Measurements from ENCODE around the gene C5orf58. TPM values are rescaled to one million over a fixed set of nuclear protein-coding genes. Genes with fewer than 3 reads are reported as not detected.

C5orf58 gene
- total RNA-seq, 2 experiments from 2014 or later: not detected

GRCh38 chr5:170285181-170285580, 52.4 kb downstream of the C5orf58 start:
- CTCF ChIA-PET: interaction anchor here (1.0 to 1.3 kb wide), 2 partner anchors 11 to 53 kb away, joined by 3 to 5 read pairs; no protein-coding TSS in a partner anchor
- POLR2A ChIA-PET: interaction anchor here (1.0 to 18.4 kb wide), 3 partner anchors 9 to 18 kb away, joined by 9 to 426 read pairs (median 84); partner anchors contain the start of gene LCP2
- Mint-ChIP-seq H3K4me3 (peak overlapping the region; percentile 77), H3K27ac (peak overlapping the region; percentile 96), H3K4me1 (ENCODE audit: low read depth) (peaks cover 94% of the 10 kb centered on the region), H3K27me3 (no peaks in the 10 kb centered on the region), H3K9me3 (no peaks in the 10 kb centered on the region), H3K36me3 (ENCODE audit: low read depth) (peaks cover 97% of the 10 kb centered on the region)
- Histone ChIP-seq H3K36me3 (ENCODE audit: insufficient read depth, low read length) (peaks cover 97% of the 10 kb centered on the region), H3K4me1 (ENCODE audit: insufficient read depth, low read length) (peaks cover 96% of the 10 kb centered on the region), H3K4me3 (ENCODE audit: low read length) (no peak overlapping the region), H3K27ac (ENCODE audit: low read depth in 1 of 2, low read length in 2 of 2) (peak overlapping the region; percentile 63 to 92), H3K9me3 (ENCODE audit: control insufficient read depth in 1 of 2, insufficient read depth in 1 of 2, low read length in 2 of 2) (no peaks in the 10 kb centered on the region), H3K27me3 (ENCODE audit: control insufficient read depth in 1 of 2, insufficient read depth in 2 of 2, low read length in 2 of 2) (no peaks in the 10 kb centered on the region)
- intact Hi-C loops (cut with DNase I, micrococcal nuclease): no loop called here
- ATAC-seq (ENCODE audit: poor library complexity) (no peak), DNase-seq (no peak)
- TF ChIP-seq CTCF (IDR thresholded peaks at IDR 0.05): no peak

DNA sequence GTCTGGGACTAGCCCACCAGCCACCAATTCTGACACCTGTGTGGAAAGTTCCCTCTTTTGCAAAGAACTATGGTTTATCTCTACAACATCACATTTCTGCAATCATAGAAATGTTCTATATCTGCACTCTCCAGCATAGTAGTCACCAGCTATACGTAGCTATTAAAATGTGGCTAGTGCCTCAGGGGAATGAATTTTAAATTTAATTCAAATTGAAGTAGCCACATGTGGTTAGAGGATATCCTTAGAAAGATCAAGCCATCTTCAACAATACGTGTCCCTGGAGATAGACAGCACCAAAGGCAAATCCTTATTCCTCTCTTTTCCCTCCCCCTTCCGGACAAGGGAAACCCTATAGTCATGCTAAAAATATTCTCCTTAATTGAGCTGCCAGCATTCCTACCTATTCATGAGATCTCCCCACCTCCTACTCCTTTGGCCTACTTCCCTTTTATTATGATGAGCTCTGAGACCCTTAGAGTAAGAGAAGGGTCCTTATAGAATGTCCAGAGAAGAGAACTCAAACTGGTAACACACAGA, 53.7 kb downstream of the C5orf58 start:
- Histone ChIP-seq H3K27me3 (ENCODE audit: control insufficient read depth in 1 of 2, insufficient read depth in 2 of 2, low read length in 2 of 2) (no peaks in the 10 kb centered on the region), H3K27ac (ENCODE audit: low read depth in 1 of 2, low read length in 2 of 2) (peak overlapping the region; percentile 63 to 92), H3K9me3 (ENCODE audit: control insufficient read depth in 1 of 2, insufficient read depth in 1 of 2, low read length in 2 of 2) (no peaks in the 10 kb centered on the region), H3K36me3 (ENCODE audit: insufficient read depth, low read length) (peaks cover 98% of the 10 kb centered on the region), H3K4me1 (ENCODE audit: insufficient read depth, low read length) (peaks cover 95% of the 10 kb centered on the region), H3K4me3 (ENCODE audit: low read length) (no peak overlapping the region)
- Mint-ChIP-seq H3K27ac (peak overlapping the region; percentile 96), H3K4me1 (ENCODE audit: low read depth) (peaks cover 100% of the 10 kb centered on the region), H3K36me3 (ENCODE audit: low read depth) (peaks cover 100% of the 10 kb centered on the region), H3K4me3 (no peak overlapping the region), H3K9me3 (no peaks in the 10 kb centered on the region), H3K27me3 (no peaks in the 10 kb centered on the region)
- CTCF ChIA-PET: interaction anchor here (1.2 to 1.3 kb wide), 2 partner anchors 13 to 18 kb away, joined by 3 to 5 read pairs; no protein-coding TSS in a partner anchor
- POLR2A ChIA-PET: interaction anchor here (1.4 to 18.4 kb wide), 6 partner anchors 10 to 44 kb away, joined by 5 to 426 read pairs (median 20); partner anchors contain the start of gene LCP2
- DNase-seq (no peak), ATAC-seq (ENCODE audit: poor library complexity) (no peak)
- TF ChIP-seq CTCF (IDR thresholded peaks at IDR 0.05): no peak
- intact Hi-C loops (cut with DNase I, micrococcal nuclease): no loop called here

- peaks cover 100% of the 10 kb centered on the region for H3K36me3 Mint-ChIP-seq (ENCODE audit: low read depth)
- Histone ChIP-seq H3K27me3 (ENCODE audit: control insufficient read depth in 1 of 2, insufficient read depth in 2 of 2, low read length in 2 of 2) (no peaks in the 10 kb centered on the region), H3K27ac (ENCODE audit: low read depth in 1 of 2, low read length in 2 of 2) (peak overlapping the region; percentile 62 to 63), H3K36me3 (ENCODE audit: insufficient read depth, low read length) (peaks cover 98% of the 10 kb centered on the region), H3K4me1 (ENCODE audit: insufficient read depth, low read length) (peaks cover 94% of the 10 kb centered on the region), H3K4me3 (ENCODE audit: low read length) (no peak overlapping the region), H3K9me3 (ENCODE audit: control insufficient read depth in 1 of 2, insufficient read depth in 1 of 2, low read length in 2 of 2) (no peaks in the 10 kb centered on the region)
- peak overlapping the region; percentile 96 for H3K27ac Mint-ChIP-seq
- no peaks in the 10 kb centered on the region for H3K27me3 Mint-ChIP-seq
- intact Hi-C loops (cut with DNase I, micrococcal nuclease): loop anchor here in 1 of 2 experiments (1.0 kb wide), 1 partner anchor 8 kb away; no protein-coding TSS in a partner anchor
- ATAC-seq (ENCODE audit: poor library complexity) (no peak), DNase-seq (peak in 3 of 14 experiments; percentile 50 to 55 (median 51))
- no peaks in the 10 kb centered on the region for H3K9me3 Mint-ChIP-seq
- CTCF ChIA-PET: interaction anchor here (1.3 to 3.1 kb wide), 2 partner anchors 14 to 51 kb away, joined by 3 to 11 read pairs; no protein-coding TSS in a partner anchor
- POLR2A ChIA-PET: interaction anchor here (1.0 to 18.4 kb wide), 9 partner anchors 9 to 43 kb away, joined by 3 to 426 read pairs (median 8); partner anchors contain the start of gene LCP2
- peaks cover 100% of the 10 kb centered on the region for H3K4me1 Mint-ChIP-seq (ENCODE audit: low read depth)
- peak overlapping the region; percentile 47 for H3K4me3 Mint-ChIP-seq
- no peak for TF ChIP-seq CTCF (IDR thresholded peaks at IDR 0.05)
Observed at GRCh38 chr5:170287532-170287931, 54.7 kb downstream of the C5orf58 start.

Data from CD4-positive, alpha-beta T cell (primary cell).